ENCODE measurements around the gene GSTM1. TPM values are rescaled to one million over a fixed set of nuclear protein-coding genes. Genes with fewer than 3 reads are reported as not detected.

GSTM1 gene
- total RNA-seq, 1 experiment from 2014 or later, result not detected

DNA sequence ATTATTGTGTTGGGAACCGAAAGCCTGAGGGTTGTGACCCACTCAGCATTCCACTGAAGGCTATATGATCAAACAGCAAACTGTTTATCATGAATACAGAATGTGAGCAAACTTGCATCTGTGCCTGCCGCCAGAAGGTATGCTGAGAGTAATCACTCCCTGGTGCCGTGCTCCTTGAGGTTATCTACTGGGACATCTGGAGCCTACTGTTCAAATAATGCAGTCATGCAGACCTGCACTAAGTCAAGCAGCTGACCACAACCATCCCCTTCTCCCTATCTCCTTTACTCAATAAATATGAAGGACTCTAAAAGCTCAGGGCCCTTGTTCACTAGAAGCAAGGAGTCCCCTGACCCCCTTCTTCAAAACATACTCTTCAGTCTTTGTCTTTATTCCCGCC is 37.9 kb downstream of the GSTM1 start:
- Histone ChIP-seq H3K27me3 (replicated peaks; ENCODE audit: control insufficient read depth, insufficient read depth, low read length) (no peaks in the 10 kb centered on the region), H3K4me1 (peaks cover 14% of the 10 kb centered on the region), H3K36me3 (ENCODE audit: control insufficient read depth, insufficient read depth, low read length) (no peaks in the 10 kb centered on the region), H3K4me3 (ENCODE audit: low read depth, low read length) (no peak overlapping the region), H3K9me3 (no peaks in the 10 kb centered on the region)
- Mint-ChIP-seq H3K4me1 (ENCODE audit: low read depth, unreplicated experiment) (no peaks in the 10 kb centered on the region), H3K4me3 (ENCODE audit: unreplicated experiment) (no peak overlapping the region), H3K27ac (ENCODE audit: unreplicated experiment) (no peak overlapping the region), H3K27me3 (ENCODE audit: insufficient read depth, unreplicated experiment) (no peaks in the 10 kb centered on the region), H3K9me3 (ENCODE audit: unreplicated experiment) (peaks cover 9% of the 10 kb centered on the region), H3K36me3 (ENCODE audit: insufficient read depth, unreplicated experiment) (no peaks in the 10 kb centered on the region)
- CTCF ChIA-PET, result interaction anchor here (1.2 kb wide), 1 partner anchor 48 kb away, joined by 3 read pairs; no protein-coding TSS in a partner anchor
- peak; percentile 13 to 64 for DNase-seq
- intact Hi-C loops (cut with micrococcal nuclease; ENCODE audit: unreplicated experiment), result no loop called here
- no TSS peak for BruUV-seq (replicated peaks)
- POLR2A ChIA-PET, result no interaction called here
- TF ChIP-seq, protein P1, sequence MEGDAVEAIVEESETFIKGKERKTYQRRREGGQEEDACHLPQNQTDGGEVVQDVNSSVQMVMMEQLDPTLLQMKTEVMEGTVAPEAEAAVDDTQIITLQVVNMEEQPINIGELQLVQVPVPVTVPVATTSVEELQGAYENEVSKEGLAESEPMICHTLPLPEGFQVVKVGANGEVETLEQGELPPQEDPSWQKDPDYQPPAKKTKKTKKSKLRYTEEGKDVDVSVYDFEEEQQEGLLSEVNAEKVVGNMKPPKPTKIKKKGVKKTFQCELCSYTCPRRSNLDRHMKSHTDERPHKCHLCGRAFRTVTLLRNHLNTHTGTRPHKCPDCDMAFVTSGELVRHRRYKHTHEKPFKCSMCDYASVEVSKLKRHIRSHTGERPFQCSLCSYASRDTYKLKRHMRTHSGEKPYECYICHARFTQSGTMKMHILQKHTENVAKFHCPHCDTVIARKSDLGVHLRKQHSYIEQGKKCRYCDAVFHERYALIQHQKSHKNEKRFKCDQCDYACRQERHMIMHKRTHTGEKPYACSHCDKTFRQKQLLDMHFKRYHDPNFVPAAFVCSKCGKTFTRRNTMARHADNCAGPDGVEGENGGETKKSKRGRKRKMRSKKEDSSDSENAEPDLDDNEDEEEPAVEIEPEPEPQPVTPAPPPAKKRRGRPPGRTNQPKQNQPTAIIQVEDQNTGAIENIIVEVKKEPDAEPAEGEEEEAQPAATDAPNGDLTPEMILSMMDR (IDR thresholded peaks at IDR 0.05; ENCODE audit: insufficient read depth in 1 of 2, low read depth in 1 of 2, low read length in 1 of 2, severe bottlenecking in 1 of 2, unreplicated experiment in 1 of 2), result no peak

DNA sequence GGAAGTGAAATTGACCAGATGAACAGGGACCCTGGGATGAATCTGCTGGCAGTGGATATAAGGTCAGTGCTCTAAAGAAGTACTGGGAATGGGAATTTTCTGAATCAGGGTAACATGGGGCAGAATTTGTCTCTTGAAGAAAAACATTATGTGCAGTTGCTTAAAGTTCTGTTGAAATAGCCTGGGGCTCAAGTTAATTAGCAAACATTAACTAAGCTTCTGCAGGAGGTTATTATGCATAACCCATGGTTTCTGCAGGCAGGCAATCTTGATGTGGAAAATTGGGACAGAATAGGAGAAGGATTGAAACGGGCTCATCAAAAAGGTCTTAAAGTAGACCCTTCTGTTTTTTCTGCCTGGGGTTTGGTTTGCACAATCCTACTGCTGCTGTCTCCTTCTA is 38.4 kb downstream of the GSTM1 start:
- TF ChIP-seq, protein P1 (IDR thresholded peaks at IDR 0.05; ENCODE audit: insufficient read depth in 1 of 2, low read depth in 1 of 2, low read length in 1 of 2, severe bottlenecking in 1 of 2, unreplicated experiment in 1 of 2), result no peak

DNA sequence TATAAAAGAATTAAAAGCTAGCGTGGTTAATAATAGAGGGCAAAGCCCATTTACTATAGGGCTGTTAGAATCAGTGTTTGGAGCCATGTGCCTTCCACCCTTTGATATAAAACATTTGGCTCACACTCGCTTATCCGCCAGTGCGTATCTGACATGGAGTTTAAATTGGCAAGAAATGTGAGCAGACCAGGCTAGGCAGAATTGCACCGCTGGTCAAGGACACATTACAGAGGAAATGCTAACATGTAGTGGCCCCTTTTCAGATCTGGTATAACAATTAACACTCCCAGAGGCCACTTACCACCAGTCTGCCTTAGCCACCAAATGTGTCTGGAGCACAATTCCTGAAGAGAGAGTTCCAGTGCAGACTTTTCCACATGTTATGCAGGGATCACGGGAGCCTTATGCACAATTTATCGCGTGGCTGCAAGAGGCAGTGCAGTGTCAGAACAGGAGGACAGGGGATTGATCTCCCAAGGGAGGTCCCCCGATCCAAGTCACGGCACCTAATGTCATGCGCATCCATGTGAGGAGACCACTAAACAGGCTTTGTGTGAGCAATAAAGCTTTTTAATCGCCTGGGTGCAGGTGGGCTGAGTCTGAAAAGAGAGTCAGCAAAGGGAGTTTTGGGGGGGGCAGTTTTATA is 39.2 kb downstream of the GSTM1 start:
- no peak for DNase-seq
- no peak overlapping the region for H3K27ac Mint-ChIP-seq (ENCODE audit: unreplicated experiment)
- intact Hi-C loops (cut with micrococcal nuclease; ENCODE audit: unreplicated experiment), result no loop called here
- Histone ChIP-seq H3K9me3 (no peaks in the 10 kb centered on the region), H3K27me3 (replicated peaks; ENCODE audit: control insufficient read depth, insufficient read depth, low read length) (no peaks in the 10 kb centered on the region), H3K4me1 (peaks cover 26% of the 10 kb centered on the region), H3K4me3 (ENCODE audit: low read depth, low read length) (no peak overlapping the region), H3K36me3 (ENCODE audit: control insufficient read depth, insufficient read depth, low read length) (no peaks in the 10 kb centered on the region)
- H3K36me3 Mint-ChIP-seq (ENCODE audit: insufficient read depth, unreplicated experiment), result no peaks in the 10 kb centered on the region
- H3K4me3 Mint-ChIP-seq (ENCODE audit: unreplicated experiment), result no peak overlapping the region
- no peaks in the 10 kb centered on the region for H3K27me3 Mint-ChIP-seq (ENCODE audit: insufficient read depth, unreplicated experiment)
- peaks cover 9% of the 10 kb centered on the region for H3K9me3 Mint-ChIP-seq (ENCODE audit: unreplicated experiment)
- no peaks in the 10 kb centered on the region for H3K4me1 Mint-ChIP-seq (ENCODE audit: low read depth, unreplicated experiment)
- no TSS peak for BruUV-seq (replicated peaks)
- TF ChIP-seq, protein P1 (IDR thresholded peaks at IDR 0.05; ENCODE audit: insufficient read depth in 1 of 2, low read depth in 1 of 2, low read length in 1 of 2, severe bottlenecking in 1 of 2, unreplicated experiment in 1 of 2), result no peak
- CTCF ChIA-PET, result no interaction called here
- POLR2A ChIA-PET, result no interaction called here

More for the DNA sequence above, 38.4 kb downstream of the GSTM1 start:
- no peak overlapping the region for H3K4me3 Mint-ChIP-seq (ENCODE audit: unreplicated experiment)
- no peaks in the 10 kb centered on the region for H3K27me3 Mint-ChIP-seq (ENCODE audit: insufficient read depth, unreplicated experiment)
- peaks cover 9% of the 10 kb centered on the region for H3K9me3 Mint-ChIP-seq (ENCODE audit: unreplicated experiment)
- CTCF ChIA-PET, result no interaction called here
- no TSS peak for BruUV-seq (replicated peaks)
- intact Hi-C loops (cut with micrococcal nuclease; ENCODE audit: unreplicated experiment), result no loop called here
- Histone ChIP-seq H3K4me1 (peaks cover 19% of the 10 kb centered on the region), H3K4me3 (ENCODE audit: low read depth, low read length) (no peak overlapping the region), H3K9me3 (no peaks in the 10 kb centered on the region), H3K27me3 (replicated peaks; ENCODE audit: control insufficient read depth, insufficient read depth, low read length) (no peaks in the 10 kb centered on the region), H3K36me3 (ENCODE audit: control insufficient read depth, insufficient read depth, low read length) (no peaks in the 10 kb centered on the region)
- no peak for DNase-seq
- POLR2A ChIA-PET, result no interaction called here
- H3K36me3 Mint-ChIP-seq (ENCODE audit: insufficient read depth, unreplicated experiment), result no peaks in the 10 kb centered on the region
- no peaks in the 10 kb centered on the region for H3K4me1 Mint-ChIP-seq (ENCODE audit: low read depth, unreplicated experiment)
- H3K27ac Mint-ChIP-seq (ENCODE audit: unreplicated experiment), result no peak overlapping the region

Measured in Caco-2 (cell line).